Neural cell (in vitro differentiated cells): Measurements from ENCODE around the gene C19orf67. TPM values are rescaled to one million over a fixed set of nuclear protein-coding genes. Genes with fewer than 3 reads are reported as not detected.

ENCODE experiments used
- H2AFZ ChIP-seq: fragments of 200-600, 300-800 bp; sonication (generic), shearing (Covaris generic); 2 replicates; pipeline ENCODE4 v1.6.0; 2014; ENCODE audit warnings: low read depth, mild to moderate bottlenecking, antibody characterized with exemption, low read length, moderate library complexity
- H3F3A ChIP-seq: fragments of 200-600 bp; shearing (Covaris generic); 2 replicates; pipeline ENCODE4 v1.6.1; 2016; ENCODE audit warnings: mild to moderate bottlenecking, moderate library complexity, mixed read lengths, antibody characterized with exemption, low read length; ENCODE audit not compliant: insufficient read depth, poor library complexity, severe bottlenecking
- H3K27ac ChIP-seq: fragments of 200-600, 300-800 bp; sonication (generic), shearing (Covaris generic); 2 replicates; pipeline ENCODE4 v1.5.1; 2014; ENCODE audit warnings: mild to moderate bottlenecking, low read length, moderate library complexity
- H3K27me3 ChIP-seq: fragments of 300-800, 200-600 bp; sonication (generic), shearing (Covaris generic); 2 replicates; pipeline ENCODE4 v1.6.0; 2014; ENCODE audit warnings: mild to moderate bottlenecking, low read depth, low read length, moderate library complexity; ENCODE audit not compliant: insufficient read depth
- H3K36me3 ChIP-seq: fragments of 300-800, 200-600 bp; sonication (generic), shearing (Covaris generic); 2 replicates; pipeline ENCODE4 v1.5.1; 2014; ENCODE audit warnings: mild to moderate bottlenecking, antibody characterized with exemption, low read length, moderate library complexity; ENCODE audit not compliant: insufficient read depth
- H3K4me2 ChIP-seq: fragments of 300-800, 200-600 bp; sonication (generic), shearing (Covaris generic); 2 replicates; pipeline ENCODE4 v1.6.0; 2014; ENCODE audit warnings: mild to moderate bottlenecking, low read length
- H3K4me3 ChIP-seq: fragments of 300-800, 200-600 bp; sonication (generic), shearing (Covaris generic); 2 replicates; pipeline ENCODE4 v1.5.1; 2014; ENCODE audit warnings: mild to moderate bottlenecking, low read length, moderate library complexity
- H3K79me2 ChIP-seq: fragments of 200-600 bp; shearing (Covaris generic); replicated peaks from 2 replicates; pipeline ENCODE4 v1.6.0; 2014; ENCODE audit warnings: mild to moderate bottlenecking, low read length, moderate library complexity; ENCODE audit not compliant: insufficient read depth
- H3K9ac ChIP-seq: fragments of 300-800, 200-600 bp; sonication (generic), shearing (Covaris generic); 2 replicates; pipeline ENCODE4 v1.6.1; 2016; ENCODE audit warnings: mild to moderate bottlenecking, low read length, mixed read lengths
- H3K9me2 ChIP-seq: fragments of 200-600 bp; shearing (Covaris generic); 2 replicates; pipeline ENCODE4 v1.6.1; 2016; ENCODE audit warnings: mild to moderate bottlenecking, low read length, mixed read lengths; ENCODE audit not compliant: insufficient read depth
- H3K9me3 ChIP-seq: fragments of 200-600, 300-800 bp; sonication (generic), shearing (Covaris generic); 2 replicates; pipeline ENCODE4 v1.6.1; 2016; ENCODE audit warnings: mild to moderate bottlenecking, mixed run types, low read length, moderate library complexity, mixed read lengths
- H4K20me1 ChIP-seq: fragments of 200-600 bp; shearing (Covaris generic); 2 replicates; pipeline ENCODE4 v1.6.1; 2016; ENCODE audit warnings: mild to moderate bottlenecking, mixed run types; ENCODE audit not compliant: insufficient read depth
- EP300 ChIP-seq: fragments of 450-650 bp; conservative IDR thresholded peaks from 2 replicates; pipeline ENCODE4 v1.6.1; 2014; ENCODE audit warnings: antibody characterized with exemption, mild to moderate bottlenecking, moderate library complexity; ENCODE audit not compliant: poor library complexity, severe bottlenecking
- EZH2 ChIP-seq: fragments of 200-600, 300-800 bp; shearing (Covaris generic), sonication (generic); IDR thresholded peaks from 2 replicates; pipeline ENCODE4 v1.6.1; 2014; ENCODE audit warnings: antibody characterized with exemption, low read length, borderline replicate concordance, mild to moderate bottlenecking; ENCODE audit not compliant: insufficient read depth, poor library complexity, severe bottlenecking
- MXI1 ChIP-seq: fragments of 450-650 bp; conservative IDR thresholded peaks from 2 replicates; pipeline ENCODE4 v1.6.1; 2014; ENCODE audit warnings: antibody characterized with exemption, mild to moderate bottlenecking; ENCODE audit not compliant: poor library complexity, severe bottlenecking
- POLR2AphosphoS5 ChIP-seq: IDR thresholded peaks from 2 replicates; pipeline ENCODE4 v1.6.1; 2012
- RAD21 ChIP-seq: fragments of 450-650 bp; conservative IDR thresholded peaks from 2 replicates; pipeline ENCODE4 v1.6.1; 2014; ENCODE audit warnings: antibody characterized with exemption, mild to moderate bottlenecking, moderate library complexity
- SMC3 ChIP-seq: fragments of 450-650 bp; conservative IDR thresholded peaks from 2 replicates; pipeline ENCODE4 v1.6.1; 2014; ENCODE audit warnings: antibody characterized with exemption, mild to moderate bottlenecking, moderate library complexity; ENCODE audit not compliant: poor library complexity
- TAF1 ChIP-seq: IDR thresholded peaks from 2 replicates; pipeline ENCODE4 v1.6.1; 2012; ENCODE audit warnings: low read depth
- polyA plus RNA-seq: library from polyadenylated mRNA; depleted of rRNA; stranded (reverse); fragments of >200 nt; gene quantifications from 2 replicates; pipeline ENCODE4 v1.2.3, GENCODE V29; 2014
- TF ChIP-seq, protein P1 (sequence below): IDR thresholded peaks from 2 replicates; pipeline ENCODE4 v1.6.1; 2012; ENCODE audit warnings: borderline replicate concordance
- TF ChIP-seq, protein P2 (sequence below): fragments of 450-650 bp; IDR thresholded peaks from 2 replicates; pipeline ENCODE4 v1.5.1; 2014; ENCODE audit warnings: antibody characterized with exemption, mild to moderate bottlenecking, moderate library complexity; ENCODE audit not compliant: poor library complexity, severe bottlenecking

Gene C19orf67
- polyA plus RNA-seq, 1 donor from 2014 or later: not detected

- Histone ChIP-seq H3K79me2 (no peaks in the 10 kb centered on the region), H3K9ac (peak overlapping the region; percentile 75), H3K4me3 (peak overlapping the region; percentile 82), H2AFZ (peak overlapping the region; percentile 94), H3K27me3 (no peaks in the 10 kb centered on the region), H3K4me2 (peak overlapping the region; percentile 54), H3K27ac (peak overlapping the region; percentile 61), H3F3A (no peaks in the 10 kb centered on the region), H3K36me3 (no peaks in the 10 kb centered on the region), H3K9me3 (no peaks in the 10 kb centered on the region), H4K20me1 (no peaks in the 10 kb centered on the region), H3K9me2 (no peaks in the 10 kb centered on the region)
- TF ChIP-seq, protein P1, sequence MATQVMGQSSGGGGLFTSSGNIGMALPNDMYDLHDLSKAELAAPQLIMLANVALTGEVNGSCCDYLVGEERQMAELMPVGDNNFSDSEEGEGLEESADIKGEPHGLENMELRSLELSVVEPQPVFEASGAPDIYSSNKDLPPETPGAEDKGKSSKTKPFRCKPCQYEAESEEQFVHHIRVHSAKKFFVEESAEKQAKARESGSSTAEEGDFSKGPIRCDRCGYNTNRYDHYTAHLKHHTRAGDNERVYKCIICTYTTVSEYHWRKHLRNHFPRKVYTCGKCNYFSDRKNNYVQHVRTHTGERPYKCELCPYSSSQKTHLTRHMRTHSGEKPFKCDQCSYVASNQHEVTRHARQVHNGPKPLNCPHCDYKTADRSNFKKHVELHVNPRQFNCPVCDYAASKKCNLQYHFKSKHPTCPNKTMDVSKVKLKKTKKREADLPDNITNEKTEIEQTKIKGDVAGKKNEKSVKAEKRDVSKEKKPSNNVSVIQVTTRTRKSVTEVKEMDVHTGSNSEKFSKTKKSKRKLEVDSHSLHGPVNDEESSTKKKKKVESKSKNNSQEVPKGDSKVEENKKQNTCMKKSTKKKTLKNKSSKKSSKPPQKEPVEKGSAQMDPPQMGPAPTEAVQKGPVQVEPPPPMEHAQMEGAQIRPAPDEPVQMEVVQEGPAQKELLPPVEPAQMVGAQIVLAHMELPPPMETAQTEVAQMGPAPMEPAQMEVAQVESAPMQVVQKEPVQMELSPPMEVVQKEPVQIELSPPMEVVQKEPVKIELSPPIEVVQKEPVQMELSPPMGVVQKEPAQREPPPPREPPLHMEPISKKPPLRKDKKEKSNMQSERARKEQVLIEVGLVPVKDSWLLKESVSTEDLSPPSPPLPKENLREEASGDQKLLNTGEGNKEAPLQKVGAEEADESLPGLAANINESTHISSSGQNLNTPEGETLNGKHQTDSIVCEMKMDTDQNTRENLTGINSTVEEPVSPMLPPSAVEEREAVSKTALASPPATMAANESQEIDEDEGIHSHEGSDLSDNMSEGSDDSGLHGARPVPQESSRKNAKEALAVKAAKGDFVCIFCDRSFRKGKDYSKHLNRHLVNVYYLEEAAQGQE: peak; percentile 62
- TF ChIP-seq, protein P2, sequence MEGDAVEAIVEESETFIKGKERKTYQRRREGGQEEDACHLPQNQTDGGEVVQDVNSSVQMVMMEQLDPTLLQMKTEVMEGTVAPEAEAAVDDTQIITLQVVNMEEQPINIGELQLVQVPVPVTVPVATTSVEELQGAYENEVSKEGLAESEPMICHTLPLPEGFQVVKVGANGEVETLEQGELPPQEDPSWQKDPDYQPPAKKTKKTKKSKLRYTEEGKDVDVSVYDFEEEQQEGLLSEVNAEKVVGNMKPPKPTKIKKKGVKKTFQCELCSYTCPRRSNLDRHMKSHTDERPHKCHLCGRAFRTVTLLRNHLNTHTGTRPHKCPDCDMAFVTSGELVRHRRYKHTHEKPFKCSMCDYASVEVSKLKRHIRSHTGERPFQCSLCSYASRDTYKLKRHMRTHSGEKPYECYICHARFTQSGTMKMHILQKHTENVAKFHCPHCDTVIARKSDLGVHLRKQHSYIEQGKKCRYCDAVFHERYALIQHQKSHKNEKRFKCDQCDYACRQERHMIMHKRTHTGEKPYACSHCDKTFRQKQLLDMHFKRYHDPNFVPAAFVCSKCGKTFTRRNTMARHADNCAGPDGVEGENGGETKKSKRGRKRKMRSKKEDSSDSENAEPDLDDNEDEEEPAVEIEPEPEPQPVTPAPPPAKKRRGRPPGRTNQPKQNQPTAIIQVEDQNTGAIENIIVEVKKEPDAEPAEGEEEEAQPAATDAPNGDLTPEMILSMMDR: peak; percentile 8
- TF ChIP-seq MXI1 (peak; percentile 41), RAD21 (no peak), TAF1 (peak; percentile 74), EZH2 (no peak)
Measured at GRCh38 chr19:14080887-14081796, 4.4 kb downstream of the C19orf67 start.

DNA sequence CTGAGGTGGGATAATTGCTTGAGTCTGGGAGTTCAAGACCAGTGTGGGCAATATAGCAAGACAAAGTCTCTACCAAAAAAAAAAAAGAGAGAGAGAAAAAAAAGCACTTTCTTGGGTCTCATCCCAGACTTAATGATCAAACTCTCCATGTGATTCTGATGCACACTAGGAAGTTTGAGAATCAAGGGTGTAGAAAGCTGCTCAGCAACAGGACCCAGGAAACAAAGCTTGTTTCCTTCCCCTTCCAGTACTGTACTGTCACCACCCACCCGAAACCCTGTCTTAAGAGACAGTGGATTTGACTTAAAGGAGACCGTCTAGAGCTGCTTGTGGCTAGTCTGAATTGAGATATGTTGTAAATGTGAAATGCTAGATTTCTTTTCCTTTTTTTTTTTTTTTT lies 7.2 kb downstream of the C19orf67 start:
- H2AFZ ChIP-seq: no peak overlapping the region
- no peak overlapping the region for H3K4me3 ChIP-seq
- no peaks in the 10 kb centered on the region for H3F3A ChIP-seq
- no peaks in the 10 kb centered on the region for H3K27me3 ChIP-seq
- H4K20me1 ChIP-seq: no peaks in the 10 kb centered on the region
- H3K79me2 ChIP-seq: no peaks in the 10 kb centered on the region
- no peaks in the 10 kb centered on the region for H3K36me3 ChIP-seq
- H3K9me2 ChIP-seq: no peaks in the 10 kb centered on the region
- no peak overlapping the region for H3K4me2 ChIP-seq
- H3K9ac ChIP-seq: no peak overlapping the region
- H3K27ac ChIP-seq: no peak overlapping the region
- H3K9me3 ChIP-seq: no peaks in the 10 kb centered on the region
- TF ChIP-seq EZH2 (no peak), MXI1 (no peak), TAF1 (no peak), RAD21 (no peak), POLR2AphosphoS5 (no peak), SMC3 (no peak), EP300 (no peak)
- TF ChIP-seq, protein P2: no peak
- TF ChIP-seq, protein P1: no peak
